CD14-positive monocyte (primary cell): ENCODE results near the gene MICOS13. TPM values are rescaled to one million over a fixed set of nuclear protein-coding genes. Genes with fewer than 3 reads are reported as not detected.

Experiments
- DNase-seq, 3 donors: peaks; one replicate each; pipeline ENCODE4 v3.0.0-alpha.2; 2011 to 2022
- H2AFZ ChIP-seq: 2 replicates; pipeline ENCODE4 v1.6.0; 2012; ENCODE audit warnings: mild to moderate bottlenecking, low read depth, low read length, inconsistent platforms; ENCODE audit not compliant: insufficient read depth, poor library complexity, severe bottlenecking
- H3K27ac ChIP-seq, 2 donors: 1 replicate in 1 of 2; 2 replicates in 1 of 2; pipeline ENCODE4 v1.5.1; 2012 to 2013; ENCODE audit warnings: low read length in 2 of 2, control low read depth in 1 of 2, inconsistent platforms in 1 of 2, low read depth in 1 of 2, mild to moderate bottlenecking in 1 of 2
- H3K27me3 ChIP-seq, 2 donors: one replicate each; pipeline versions ENCODE4 v1.6.0 to v1.6.1; 2011 to 2013; ENCODE audit warnings: low read length in 2 of 2; ENCODE audit not compliant: control insufficient read depth in 2 of 2, insufficient read depth in 2 of 2
- H3K36me3 ChIP-seq, 2 donors: replicated peaks in 1 of 2; 1 replicate in 1 of 2; 2 replicates in 1 of 2; pipeline versions ENCODE4 v1.5.1 to v1.6.1; 2012 to 2013; ENCODE audit warnings: low read length in 2 of 2, control low read depth in 1 of 2, inconsistent platforms in 1 of 2, mild to moderate bottlenecking in 1 of 2; ENCODE audit not compliant: insufficient read depth in 2 of 2, control insufficient read depth in 1 of 2
- H3K4me1 ChIP-seq, 2 donors: 1 replicate in 1 of 2; 2 replicates in 1 of 2; pipeline versions ENCODE4 v1.5.1 to v1.6.1; 2012 to 2013; ENCODE audit warnings: low read length in 2 of 2, control low read depth in 1 of 2, inconsistent platforms in 1 of 2, mild to moderate bottlenecking in 1 of 2, moderate library complexity in 1 of 2; ENCODE audit not compliant: insufficient read depth in 2 of 2, control insufficient read depth in 1 of 2
- H3K4me2 ChIP-seq: replicated peaks from 2 replicates; pipeline ENCODE3; 2012; ENCODE audit warnings: low read length, moderate library complexity, mild to moderate bottlenecking; ENCODE audit not compliant: poor library complexity, severe bottlenecking; ENCODE audit errors: extremely low read depth
- H3K4me3 ChIP-seq, 3 experiments: fragments of 200-600 bp in 1 of 3; sonication (generic) in 1 of 3; replicated peaks in 1 of 3; 1 replicate in 2 of 3; 2 replicates in 1 of 3; pipeline ENCODE4 v1.5.1; 2011 to 2013; ENCODE audit warnings: low read length in 3 of 3, mild to moderate bottlenecking in 3 of 3, control low read depth in 2 of 3, low read depth in 2 of 3, inconsistent platforms in 1 of 3, moderate library complexity in 1 of 3
- H3K79me2 ChIP-seq: 2 replicates; pipeline ENCODE4 v1.6.0; 2012; ENCODE audit warnings: mild to moderate bottlenecking, control low read depth, inconsistent platforms, low read length, moderate library complexity; ENCODE audit not compliant: insufficient read depth
- H3K9ac ChIP-seq: 2 replicates; pipeline ENCODE4 v1.6.0; 2017; ENCODE audit warnings: low read length, mild to moderate bottlenecking; ENCODE audit not compliant: insufficient read depth, poor library complexity, severe bottlenecking
- H3K9me3 ChIP-seq, 2 donors: replicated peaks in 1 of 2; 1 replicate in 1 of 2; 2 replicates in 1 of 2; pipeline versions ENCODE4 v1.5.1 to v1.6.1; 2012 to 2013; ENCODE audit warnings: low read length in 2 of 2, control low read depth in 1 of 2; ENCODE audit not compliant: control insufficient read depth in 1 of 2, insufficient read depth in 1 of 2
- H4K20me1 ChIP-seq: 2 replicates; pipeline ENCODE4 v1.6.0; 2012; ENCODE audit warnings: mild to moderate bottlenecking, low read length, control low read depth, moderate library complexity; ENCODE audit not compliant: insufficient read depth
- H3K27ac Mint-ChIP-seq, 7 donors: one replicate each; pipeline ENCODE4 v1.8.0; 2020; ENCODE audit warnings: mild to moderate bottlenecking in 7 of 7, mixed read lengths in 7 of 7, moderate library complexity in 6 of 7, inconsistent platforms in 2 of 7
- H3K27me3 Mint-ChIP-seq, 3 donors: one replicate each; pipeline ENCODE4 v1.8.0; 2021 to 2022; ENCODE audit warnings: low read depth in 3 of 3, mild to moderate bottlenecking in 3 of 3, mixed read lengths in 3 of 3, moderate library complexity in 3 of 3, inconsistent platforms in 1 of 3
- H3K36me3 Mint-ChIP-seq, 2 donors: one replicate each; pipeline ENCODE4 v1.8.0; 2020; ENCODE audit warnings: mixed read lengths in 2 of 2, inconsistent platforms in 1 of 2, mild to moderate bottlenecking in 1 of 2
- H3K4me1 Mint-ChIP-seq: one replicate; pipeline ENCODE4 v1.8.0; 2020; ENCODE audit warnings: mild to moderate bottlenecking, mixed read lengths
- H3K4me3 Mint-ChIP-seq, 2 donors: one replicate each; pipeline ENCODE4 v1.8.0; 2020; ENCODE audit warnings: mild to moderate bottlenecking in 2 of 2, mixed read lengths in 2 of 2, moderate library complexity in 1 of 2
- H3K9me3 Mint-ChIP-seq, 7 donors: one replicate each; pipeline ENCODE4 v1.8.0; 2020 to 2022; ENCODE audit warnings: mixed read lengths in 7 of 7, mild to moderate bottlenecking in 6 of 7, moderate library complexity in 6 of 7, inconsistent platforms in 2 of 7
- WGBS: methylation state at CpG from one replicate; pipeline ENCODE4 v1.1.5; 2013; ENCODE audit warnings: missing lambda C conversion rate; ENCODE audit not compliant: insufficient coverage; 5-methylcytosine and 5-hydroxymethylcytosine counted together
- intact Hi-C, 2 donors: fragments of 100-400 bp; cut with micrococcal nuclease; formaldehyde crosslinking; loops; one replicate each; pipeline versions ENCODE4 v1.15.0 to v1.15.1; 2023
- polyA plus RNA-seq, 3 donors: library from polyadenylated mRNA; depleted of rRNA in 1 of 3; unstranded in 2 of 3; stranded (reverse) in 1 of 3; fragments of 300-500 nt in 2 of 3; fragments of >200 nt in 1 of 3; fragmentation: Illumina TruSeq in 2 of 3; gene quantifications; 1 replicate in 2 of 3; 2 replicates in 1 of 3; pipeline ENCODE4 v1.2.3, GENCODE V29; 2012 to 2021
- TF ChIP-seq, protein P1 (sequence below): fragments of 200-600 bp; IDR thresholded peaks from one replicate; pipeline ENCODE4 v1.8.0; 2022; ENCODE audit warnings: antibody characterized with exemption, mild to moderate bottlenecking

Gene MICOS13
- polyA plus RNA-seq, 3 donors: 22.5 to 82.7 (median 78.6) TPM

DNA sequence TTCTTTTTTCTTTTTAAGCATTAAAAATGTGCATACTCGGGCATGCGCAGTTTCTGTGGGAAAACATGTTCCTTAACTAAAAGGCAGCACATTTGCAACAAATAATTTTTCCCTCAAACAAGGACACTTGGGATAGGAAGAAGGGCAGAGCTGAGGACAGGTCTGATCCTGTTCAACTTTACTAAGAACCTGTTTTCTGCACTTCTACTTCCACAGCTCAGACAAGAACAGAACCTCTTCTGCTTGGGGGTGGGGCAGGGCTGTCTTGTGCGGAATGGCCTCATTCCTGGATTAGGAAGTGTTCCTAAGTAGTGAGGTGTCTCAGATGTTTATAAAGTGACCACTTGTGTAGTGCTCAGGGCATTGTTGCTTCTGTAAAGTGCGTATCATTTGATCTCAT lies 39.1 kb downstream of the MICOS13 start:
- DNase-seq: no peak
- Mint-ChIP-seq H3K27ac (peak overlapping the region in 2 of 7 donors; percentile 7 to 38), H3K4me1 (peaks cover 3% of the 10 kb centered on the region), H3K4me3 (no peak overlapping the region), H3K9me3 (no peaks in the 10 kb centered on the region), H3K27me3 (no peaks in the 10 kb centered on the region), H3K36me3 (peaks cover 51 to 79% of the 10 kb centered on the region in 2 donors)
- Histone ChIP-seq H3K79me2 (peaks cover 100% of the 10 kb centered on the region), H2AFZ (no peak overlapping the region), H3K9me3 (no peaks in the 10 kb centered on the region), H3K4me1 (no peaks in the 10 kb centered on the region), H3K27me3 (no peaks in the 10 kb centered on the region), H4K20me1 (peaks cover 100% of the 10 kb centered on the region), H3K9ac (no peak overlapping the region), H3K36me3 (peaks cover 48 to 71% of the 10 kb centered on the region in 2 donors), H3K27ac (peak overlapping the region in 1 of 2 donors; percentile 20), H3K4me3 (no peak overlapping the region), H3K4me2 (no peak overlapping the region)
- 88% methylated on average over 1 of the region's 4 CpGs for WGBS
- intact Hi-C loops: no loop called here
- TF ChIP-seq, protein P1, sequence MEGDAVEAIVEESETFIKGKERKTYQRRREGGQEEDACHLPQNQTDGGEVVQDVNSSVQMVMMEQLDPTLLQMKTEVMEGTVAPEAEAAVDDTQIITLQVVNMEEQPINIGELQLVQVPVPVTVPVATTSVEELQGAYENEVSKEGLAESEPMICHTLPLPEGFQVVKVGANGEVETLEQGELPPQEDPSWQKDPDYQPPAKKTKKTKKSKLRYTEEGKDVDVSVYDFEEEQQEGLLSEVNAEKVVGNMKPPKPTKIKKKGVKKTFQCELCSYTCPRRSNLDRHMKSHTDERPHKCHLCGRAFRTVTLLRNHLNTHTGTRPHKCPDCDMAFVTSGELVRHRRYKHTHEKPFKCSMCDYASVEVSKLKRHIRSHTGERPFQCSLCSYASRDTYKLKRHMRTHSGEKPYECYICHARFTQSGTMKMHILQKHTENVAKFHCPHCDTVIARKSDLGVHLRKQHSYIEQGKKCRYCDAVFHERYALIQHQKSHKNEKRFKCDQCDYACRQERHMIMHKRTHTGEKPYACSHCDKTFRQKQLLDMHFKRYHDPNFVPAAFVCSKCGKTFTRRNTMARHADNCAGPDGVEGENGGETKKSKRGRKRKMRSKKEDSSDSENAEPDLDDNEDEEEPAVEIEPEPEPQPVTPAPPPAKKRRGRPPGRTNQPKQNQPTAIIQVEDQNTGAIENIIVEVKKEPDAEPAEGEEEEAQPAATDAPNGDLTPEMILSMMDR: no peak

DNA sequence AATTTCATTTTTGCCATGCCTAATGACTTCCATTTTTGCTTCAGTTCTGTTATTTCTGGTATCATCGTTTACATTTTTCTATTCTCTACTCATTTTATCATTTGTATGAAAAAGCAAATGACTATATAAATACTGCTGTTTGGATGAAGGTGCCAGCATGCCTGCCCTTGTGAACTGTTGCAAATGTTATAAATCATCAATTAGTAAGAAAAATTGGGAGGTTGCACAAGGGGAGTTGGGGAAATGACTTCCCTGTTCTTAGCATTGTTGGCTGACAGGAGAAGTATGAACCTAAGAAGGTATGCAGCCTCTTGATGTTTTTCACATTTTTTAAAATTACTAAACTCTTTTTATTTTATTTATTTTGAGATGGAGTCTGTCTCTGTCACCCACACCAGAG lies 42.3 kb downstream of the MICOS13 start:
- Mint-ChIP-seq H3K9me3 (no peaks in the 10 kb centered on the region), H3K4me3 (no peak overlapping the region), H3K27me3 (no peaks in the 10 kb centered on the region), H3K36me3 (peaks cover 23 to 61% of the 10 kb centered on the region in 2 donors), H3K27ac (peak overlapping the region in 1 of 7 donors; percentile 32), H3K4me1 (peaks cover 12% of the 10 kb centered on the region)
- Histone ChIP-seq H3K4me3 (no peak overlapping the region), H3K27ac (peak overlapping the region in 1 of 2 donors; percentile 50), H3K9me3 (no peaks in the 10 kb centered on the region), H3K4me1 (no peaks in the 10 kb centered on the region), H3K27me3 (no peaks in the 10 kb centered on the region), H3K36me3 (peaks cover 18 to 63% of the 10 kb centered on the region in 2 donors), H3K9ac (no peak overlapping the region), H4K20me1 (peaks cover 100% of the 10 kb centered on the region), H3K79me2 (peaks cover 100% of the 10 kb centered on the region), H2AFZ (no peak overlapping the region), H3K4me2 (no peak overlapping the region)
- intact Hi-C loops: no loop called here
- DNase-seq: no peak
- TF ChIP-seq, protein P1: no peak
- WGBS: no CpG with 5 or more reads among the region's 1 CpG
